Activated naive CD4-positive, alpha-beta T cell treated with anti-CD3 and anti-CD28 coated beads for 36 hours (primary cell): Measurements from ENCODE around the gene CCDC27. TPM values are rescaled to one million over a fixed set of nuclear protein-coding genes. Genes with fewer than 3 reads are reported as not detected.

Experiments
- CTCF ChIA-PET: fragments of 350-600 bp; sonication (Branson Sonifier 250); formaldehyde crosslinking; loops from one replicate; lab custom pipeline; 2021; ENCODE audit warnings: antibody characterized with exemption; lab: Charles Lee
- DNase-seq: peaks from one replicate; pipeline ENCODE4 v3.0.0-alpha.2; 2020
- H3K27ac Mint-ChIP-seq: one replicate; pipeline ENCODE4 v1.8.0; 2021; ENCODE audit warnings: mild to moderate bottlenecking, mixed read lengths
- H3K27me3 Mint-ChIP-seq: one replicate; pipeline ENCODE4 v1.8.0; 2021; ENCODE audit warnings: low read depth, mixed read lengths
- H3K36me3 Mint-ChIP-seq: one replicate; pipeline ENCODE4 v1.8.0; 2021; ENCODE audit warnings: low read depth, mixed read lengths
- H3K4me1 Mint-ChIP-seq: one replicate; pipeline ENCODE4 v1.8.0; 2021; ENCODE audit warnings: low read depth, mixed read lengths
- H3K4me3 Mint-ChIP-seq: one replicate; pipeline ENCODE4 v1.8.0; 2021; ENCODE audit warnings: mild to moderate bottlenecking, moderate library complexity, mixed read lengths
- H3K9me3 Mint-ChIP-seq: one replicate; pipeline ENCODE4 v1.8.0; 2021; ENCODE audit warnings: mixed read lengths
- intact Hi-C: fragments of 100-400 bp; cut with micrococcal nuclease; formaldehyde crosslinking; loops from one replicate; pipeline ENCODE4 v1.15.1; 2023
- total RNA-seq, 2 experiments: library from RNA; stranded (reverse); gene quantifications; one replicate each; pipeline ENCODE4 v1.2.3, GENCODE V29; 2021

The CCDC27 gene
- total RNA-seq, 2 experiments from 2014 or later = not detected

GRCh38 chr1:3733883-3734589, 18.2 kb upstream of the CCDC27 start:
- CTCF ChIA-PET = no interaction called here
- no peak overlapping the region for H3K4me3 Mint-ChIP-seq
- no peak overlapping the region for H3K27ac Mint-ChIP-seq
- H3K36me3 Mint-ChIP-seq = no peaks in the 10 kb centered on the region
- no peaks in the 10 kb centered on the region for H3K9me3 Mint-ChIP-seq
- no peak for DNase-seq
- H3K4me1 Mint-ChIP-seq = no peaks in the 10 kb centered on the region
- H3K27me3 Mint-ChIP-seq = peaks cover 2% of the 10 kb centered on the region
- intact Hi-C loops = no loop called here

DNA sequence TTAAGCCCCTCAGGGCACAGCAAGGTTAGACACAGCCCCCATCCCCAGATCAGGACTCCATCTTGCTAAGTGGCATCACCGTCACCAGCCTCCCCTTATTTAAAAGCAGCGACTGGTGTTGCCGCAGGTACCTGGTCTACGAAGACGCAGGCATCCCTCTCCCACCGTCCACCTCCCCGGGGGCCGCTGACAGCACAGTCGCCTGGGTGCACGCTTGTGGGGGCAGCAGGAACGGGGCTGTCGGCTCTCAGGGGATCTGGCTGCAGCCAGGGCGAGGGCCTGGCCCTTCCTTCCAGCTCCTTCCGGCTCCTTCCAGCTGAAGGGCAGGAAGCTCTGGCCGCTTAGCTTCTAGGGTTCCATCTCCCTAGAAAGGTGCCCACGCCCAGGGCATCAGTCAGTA, 17.6 kb upstream of the CCDC27 start:
- Mint-ChIP-seq H3K27ac (no peak overlapping the region), H3K36me3 (no peaks in the 10 kb centered on the region), H3K27me3 (peaks cover 2% of the 10 kb centered on the region), H3K4me1 (no peaks in the 10 kb centered on the region), H3K9me3 (no peaks in the 10 kb centered on the region), H3K4me3 (no peak overlapping the region)
- CTCF ChIA-PET = no interaction called here
- intact Hi-C loops = no loop called here
- no peak for DNase-seq

GRCh38 chr1:3735027-3735681, 17.1 kb upstream of the CCDC27 start:
- no peak overlapping the region for H3K4me3 Mint-ChIP-seq
- intact Hi-C loops = no loop called here
- no peaks in the 10 kb centered on the region for H3K36me3 Mint-ChIP-seq
- no peak overlapping the region for H3K27ac Mint-ChIP-seq
- no peaks in the 10 kb centered on the region for H3K4me1 Mint-ChIP-seq
- DNase-seq = no peak
- H3K27me3 Mint-ChIP-seq = peaks cover 2% of the 10 kb centered on the region
- CTCF ChIA-PET = no interaction called here
- H3K9me3 Mint-ChIP-seq = no peaks in the 10 kb centered on the region

GRCh38 chr1:3735688-3736087, 16.6 kb upstream of the CCDC27 start:
- H3K27me3 Mint-ChIP-seq = peaks cover 2% of the 10 kb centered on the region
- no peak overlapping the region for H3K4me3 Mint-ChIP-seq
- intact Hi-C loops = no loop called here
- no peak for DNase-seq
- no peaks in the 10 kb centered on the region for H3K4me1 Mint-ChIP-seq
- no peaks in the 10 kb centered on the region for H3K9me3 Mint-ChIP-seq
- no peaks in the 10 kb centered on the region for H3K36me3 Mint-ChIP-seq
- no peak overlapping the region for H3K27ac Mint-ChIP-seq
- CTCF ChIA-PET = interaction anchor here (0.7 kb wide), 1 partner anchor 66 kb away, joined by 3 read pairs; no protein-coding TSS in a partner anchor

DNA sequence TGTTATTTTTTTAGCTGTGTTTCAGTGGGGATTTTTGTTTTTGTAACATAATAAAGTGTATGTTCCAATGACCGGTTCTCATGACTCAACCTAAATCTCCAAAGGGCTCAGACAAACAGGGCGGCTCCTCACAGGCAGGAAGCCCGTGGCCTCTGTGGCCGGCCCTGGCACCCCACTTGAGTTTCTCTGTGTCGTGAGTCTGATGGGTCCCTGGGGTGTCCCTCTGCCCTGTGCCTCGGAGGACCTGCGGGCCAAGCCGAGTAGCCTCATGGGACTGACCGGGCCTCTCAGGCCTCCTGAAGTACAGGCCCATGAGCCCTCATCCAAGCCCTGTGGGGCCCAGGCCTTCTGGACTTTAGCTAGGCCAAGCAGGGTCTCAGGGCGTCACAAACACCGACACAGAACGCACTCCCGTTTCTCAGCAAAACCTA, 16.1 kb upstream of the CCDC27 start:
- Mint-ChIP-seq H3K36me3 (no peaks in the 10 kb centered on the region), H3K27me3 (no peaks in the 10 kb centered on the region), H3K27ac (no peak overlapping the region), H3K4me1 (no peaks in the 10 kb centered on the region), H3K9me3 (no peaks in the 10 kb centered on the region), H3K4me3 (no peak overlapping the region)
- no peak for DNase-seq
- CTCF ChIA-PET = interaction anchor here (0.7 kb wide), 1 partner anchor 66 kb away, joined by 3 read pairs; no protein-coding TSS in a partner anchor
- intact Hi-C loops = no loop called here

DNA sequence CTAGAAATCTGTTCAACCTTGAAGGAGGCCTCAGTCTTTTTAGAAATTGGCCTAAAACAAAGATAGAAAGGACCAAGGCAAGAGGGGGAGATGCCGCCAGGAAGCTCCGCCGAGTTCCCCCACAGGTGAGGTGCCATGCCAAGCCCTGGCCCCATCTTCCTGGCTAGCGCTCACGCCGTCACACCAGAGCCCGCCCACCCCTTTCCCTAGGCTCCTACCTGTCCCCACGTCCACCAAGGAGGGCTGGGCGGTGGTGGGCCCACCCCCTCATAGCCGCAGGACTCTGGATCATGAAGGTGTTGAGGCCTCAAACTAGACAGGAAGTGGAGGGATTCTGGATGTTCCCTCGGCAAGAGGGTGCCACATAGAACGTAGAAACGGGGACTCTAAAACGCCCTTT, 15.5 kb upstream of the CCDC27 start:
- CTCF ChIA-PET = no interaction called here
- Mint-ChIP-seq H3K27ac (no peak overlapping the region), H3K36me3 (peaks cover 4% of the 10 kb centered on the region), H3K9me3 (no peaks in the 10 kb centered on the region), H3K4me1 (no peaks in the 10 kb centered on the region), H3K4me3 (no peak overlapping the region), H3K27me3 (no peaks in the 10 kb centered on the region)
- DNase-seq = no peak
- intact Hi-C loops = no loop called here

GRCh38 chr1:3738943-3739342, 13.3 kb upstream of the CCDC27 start:
- Mint-ChIP-seq H3K4me1 (peaks cover 4% of the 10 kb centered on the region), H3K27me3 (no peaks in the 10 kb centered on the region), H3K36me3 (peaks cover 12% of the 10 kb centered on the region), H3K4me3 (no peak overlapping the region), H3K9me3 (no peaks in the 10 kb centered on the region), H3K27ac (no peak overlapping the region)
- no peak for DNase-seq
- intact Hi-C loops = no loop called here
- CTCF ChIA-PET = interaction anchor here (1.5 kb wide), 1 partner anchor 12 kb away, joined by 6 read pairs; no protein-coding TSS in a partner anchor

- Mint-ChIP-seq H3K27ac (no peak overlapping the region), H3K4me1 (peaks cover 11% of the 10 kb centered on the region), H3K36me3 (peaks cover 12% of the 10 kb centered on the region), H3K27me3 (no peaks in the 10 kb centered on the region), H3K9me3 (no peaks in the 10 kb centered on the region), H3K4me3 (no peak overlapping the region)
- CTCF ChIA-PET = interaction anchor here (0.7 kb wide), 1 partner anchor 153 kb away, joined by 3 read pairs; no protein-coding TSS in a partner anchor
- DNase-seq = no peak
- intact Hi-C loops = no loop called here
Observed at GRCh38 chr1:3740042-3740441, 12.2 kb upstream of the CCDC27 start.

DNA sequence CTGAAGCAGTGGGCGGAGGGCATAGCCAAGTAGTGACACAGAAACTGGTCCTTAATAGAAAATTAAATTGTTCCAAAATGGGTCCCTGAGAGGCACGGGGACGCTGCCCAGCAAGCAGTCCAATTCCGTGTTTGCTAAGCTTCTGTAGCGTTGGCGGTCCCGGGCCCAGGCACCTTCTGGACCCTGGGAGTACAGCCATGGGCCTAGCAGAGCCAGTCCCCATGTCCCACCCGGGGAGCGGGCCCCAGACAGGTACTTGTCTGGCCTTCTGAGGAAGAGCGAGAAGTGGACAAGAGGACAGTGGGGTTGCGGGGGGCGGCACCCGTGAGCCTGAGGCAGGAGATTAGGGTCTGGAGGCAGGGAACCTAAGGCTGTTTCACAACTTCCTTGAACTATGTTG, 11.5 kb upstream of the CCDC27 start:
- H3K27ac Mint-ChIP-seq = no peak overlapping the region
- no peaks in the 10 kb centered on the region for H3K27me3 Mint-ChIP-seq
- peaks cover 18% of the 10 kb centered on the region for H3K4me1 Mint-ChIP-seq
- intact Hi-C loops = no loop called here
- H3K36me3 Mint-ChIP-seq = peaks cover 17% of the 10 kb centered on the region
- CTCF ChIA-PET = no interaction called here
- no peak overlapping the region for H3K4me3 Mint-ChIP-seq
- H3K9me3 Mint-ChIP-seq = no peaks in the 10 kb centered on the region
- DNase-seq = no peak

DNA sequence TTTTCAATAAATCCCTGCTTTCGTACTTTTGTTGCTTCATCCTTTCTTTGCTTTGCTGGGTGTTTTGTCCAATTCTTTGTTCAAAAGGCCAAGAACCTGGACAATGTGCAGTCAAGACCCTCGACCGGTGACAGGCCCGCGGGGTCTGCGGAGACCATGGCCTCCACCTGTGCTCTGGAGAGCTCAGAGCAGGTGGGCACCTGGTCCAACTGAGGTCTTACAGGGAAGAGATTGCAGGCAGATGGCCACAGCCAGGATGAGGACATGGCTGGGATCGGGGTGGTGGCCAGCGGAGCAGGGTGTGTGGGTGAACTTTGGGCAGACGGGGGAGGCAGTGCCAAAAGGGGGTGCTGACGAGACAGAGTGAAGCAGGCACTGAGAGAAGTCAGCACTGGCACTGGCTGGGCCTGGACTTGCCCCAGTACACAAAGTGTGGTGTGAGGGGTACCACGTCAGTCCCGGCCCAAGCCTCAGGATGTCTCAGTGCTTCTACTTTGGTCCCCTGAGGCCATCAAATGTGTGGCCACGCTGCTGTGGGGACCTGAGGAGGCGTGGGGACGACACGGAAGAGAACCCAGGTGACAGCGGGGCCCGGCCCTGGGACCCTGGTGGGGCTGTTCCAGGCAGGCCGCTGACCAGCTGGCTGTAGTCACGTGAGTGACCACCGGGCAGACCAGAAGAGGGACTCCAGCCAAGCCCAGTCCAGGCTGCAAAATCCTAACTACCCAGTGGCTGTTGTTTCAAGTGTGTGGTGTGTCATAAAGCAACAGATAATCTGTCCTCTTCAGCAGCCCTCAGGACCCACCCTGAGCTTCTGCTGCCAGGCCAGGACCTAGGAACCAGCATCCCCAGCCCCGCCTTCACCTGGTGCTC, 10.4 kb upstream of the CCDC27 start:
- CTCF ChIA-PET = interaction anchor here (0.7 kb wide), 1 partner anchor 123 kb away, joined by 3 read pairs; no protein-coding TSS in a partner anchor
- Mint-ChIP-seq H3K9me3 (no peaks in the 10 kb centered on the region), H3K27ac (no peak overlapping the region), H3K36me3 (peaks cover 17% of the 10 kb centered on the region), H3K4me1 (peaks cover 28% of the 10 kb centered on the region), H3K27me3 (no peaks in the 10 kb centered on the region), H3K4me3 (no peak overlapping the region)
- no peak for DNase-seq
- intact Hi-C loops = no loop called here

DNA sequence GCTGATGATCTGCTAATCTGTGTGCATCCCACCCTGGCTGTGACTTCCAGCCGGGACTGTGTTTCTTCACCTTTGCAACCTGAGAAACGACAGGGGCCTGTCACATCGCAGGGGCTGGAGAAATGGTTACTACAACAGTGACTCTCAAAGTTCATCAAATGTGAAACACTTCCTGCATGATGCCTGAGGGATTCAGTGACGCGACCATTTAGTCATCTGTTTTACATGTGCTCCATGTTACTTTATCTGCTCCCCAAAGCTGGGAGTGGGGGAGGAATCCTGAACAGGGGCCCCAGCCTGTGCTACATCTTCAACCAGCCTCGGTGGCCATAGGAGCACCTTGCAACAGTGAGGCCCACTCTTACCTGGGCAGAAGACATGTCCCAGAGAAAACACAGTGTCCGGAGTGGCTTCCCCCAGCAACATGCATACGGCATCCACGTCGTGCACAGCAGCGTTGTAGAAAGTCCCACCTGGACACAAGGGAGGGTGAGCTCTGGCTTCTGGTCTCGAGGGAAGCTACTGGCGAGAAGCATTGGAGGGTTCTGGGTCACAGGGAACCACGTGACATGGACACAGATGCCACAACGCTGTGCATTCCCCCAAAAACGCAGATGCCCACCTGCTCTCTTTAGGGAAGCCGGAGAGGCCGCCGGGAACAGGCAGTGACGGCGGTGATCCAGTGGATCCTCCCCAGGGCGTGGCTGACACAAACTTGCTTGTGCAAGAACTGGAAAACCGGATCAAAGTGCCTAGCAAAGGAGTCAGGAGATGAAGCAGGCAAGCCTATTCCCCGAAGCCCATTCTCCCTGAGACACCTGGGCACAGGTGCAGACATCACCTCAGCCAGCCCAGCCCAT, 9.6 kb upstream of the CCDC27 start:
- intact Hi-C loops = no loop called here
- DNase-seq = no peak
- H3K36me3 Mint-ChIP-seq = peaks cover 17% of the 10 kb centered on the region
- no peak overlapping the region for H3K4me3 Mint-ChIP-seq
- CTCF ChIA-PET = interaction anchor here (0.7 kb wide), 1 partner anchor 124 kb away, joined by 3 read pairs; no protein-coding TSS in a partner anchor
- no peaks in the 10 kb centered on the region for H3K9me3 Mint-ChIP-seq
- H3K27me3 Mint-ChIP-seq = no peaks in the 10 kb centered on the region
- peaks cover 29% of the 10 kb centered on the region for H3K4me1 Mint-ChIP-seq
- H3K27ac Mint-ChIP-seq = no peak overlapping the region
